HG03439 (cell line): ENCODE results near the gene TMEM87B.

Experiments used
- ATAC-seq: cut with Tn5 transposase; IDR thresholded peaks from one replicate; pipeline ENCODE4 v1.9.1; 2021; ENCODE audit warnings: mild to moderate bottlenecking, moderate library complexity; ENCODE audit not compliant: unreplicated experiment

TMEM87B gene

DNA sequence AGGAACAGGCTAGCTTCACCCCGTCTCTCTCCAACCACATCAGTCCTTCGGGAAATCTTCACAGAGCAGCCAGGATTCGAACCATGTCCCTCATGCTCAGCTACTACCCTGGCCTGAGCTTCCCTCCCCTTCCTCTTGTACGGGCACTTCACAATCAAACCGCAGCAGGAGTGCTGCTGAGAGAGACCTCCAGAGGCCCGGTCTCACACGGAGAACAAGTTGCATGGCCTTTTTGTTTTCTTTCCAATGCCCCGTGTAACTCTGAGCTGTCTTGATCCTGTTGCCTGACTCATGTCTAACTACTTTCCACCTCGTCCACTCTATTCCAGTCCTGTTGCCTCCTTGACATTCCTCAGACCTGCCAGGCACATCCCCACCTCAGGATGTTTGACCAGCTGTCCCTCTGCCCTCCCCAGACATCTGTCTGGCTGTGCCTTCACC, 108.5 kb downstream of the TMEM87B start:
- no peak for ATAC-seq

DNA sequence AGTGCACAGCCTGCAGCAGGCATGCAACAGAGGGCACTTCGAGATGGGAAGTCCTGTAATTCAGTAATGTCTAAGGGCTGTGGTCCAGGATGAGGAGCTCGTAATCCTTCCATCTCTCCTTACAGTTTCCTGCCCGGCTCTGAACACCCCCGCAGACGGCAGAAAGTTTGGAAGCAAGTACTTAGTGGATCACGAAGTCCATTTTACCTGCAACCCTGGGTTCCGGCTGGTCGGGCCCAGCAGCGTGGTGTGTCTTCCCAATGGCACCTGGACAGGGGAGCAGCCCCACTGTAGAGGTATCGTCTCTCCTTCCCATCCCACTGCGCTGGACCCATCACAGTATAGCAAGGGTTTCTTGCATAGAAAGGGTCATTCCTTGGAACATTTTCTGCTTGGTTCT, 109.8 kb downstream of the TMEM87B start:
- ATAC-seq: no peak

DNA sequence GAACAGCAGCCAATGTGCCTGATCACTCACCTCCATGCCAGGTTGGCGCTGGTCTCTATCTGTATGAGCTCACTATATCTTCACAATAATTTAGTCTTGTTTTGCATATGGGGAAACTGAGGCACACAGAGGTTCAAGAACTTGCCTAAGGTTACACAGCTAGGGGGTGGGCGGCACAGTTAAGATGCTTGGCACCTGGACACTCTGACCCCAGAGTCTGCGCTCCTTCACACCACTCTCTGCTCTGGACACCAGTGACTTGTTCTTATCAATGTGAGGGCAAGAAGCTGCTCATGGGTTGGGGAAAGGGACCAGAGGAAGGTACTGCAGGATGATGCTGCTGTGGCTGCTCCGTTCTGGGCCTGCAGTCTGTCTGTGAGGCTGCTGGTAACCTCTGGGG, 110.2 kb downstream of the TMEM87B start:
- no peak for ATAC-seq

DNA sequence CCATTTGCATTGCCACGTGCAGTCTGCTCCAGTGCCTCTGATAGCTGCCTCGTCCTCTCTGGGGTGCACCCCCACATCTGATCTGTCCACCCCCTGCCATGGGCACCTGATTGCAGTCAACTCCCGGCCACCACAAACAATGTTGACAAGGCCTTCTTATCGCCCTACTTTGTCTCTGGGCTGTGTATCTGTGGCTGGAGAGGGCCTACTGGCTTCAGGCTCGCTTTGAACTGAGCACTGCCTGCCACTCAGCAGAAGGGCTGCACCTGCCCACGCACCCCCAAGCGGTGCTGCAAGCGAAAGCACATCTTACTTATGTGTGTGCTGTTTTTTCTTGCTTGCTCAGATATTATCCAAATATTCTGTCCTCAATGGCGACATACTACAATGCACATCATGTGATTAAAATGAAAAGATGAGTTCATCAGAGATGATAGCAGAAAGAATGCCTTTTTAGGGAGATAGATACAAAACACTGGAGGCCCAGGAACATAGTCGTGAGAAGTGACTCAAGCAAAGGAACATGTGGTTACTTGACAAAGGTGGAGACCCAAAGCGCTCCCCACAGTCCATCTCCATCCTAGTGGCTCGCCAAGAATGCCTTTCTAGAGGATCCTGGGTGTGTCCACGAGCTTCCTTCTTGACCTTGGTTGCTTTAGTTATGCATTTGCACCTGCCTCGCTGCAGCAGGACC, 111.9 kb downstream of the TMEM87B start:
- no peak for ATAC-seq

DNA sequence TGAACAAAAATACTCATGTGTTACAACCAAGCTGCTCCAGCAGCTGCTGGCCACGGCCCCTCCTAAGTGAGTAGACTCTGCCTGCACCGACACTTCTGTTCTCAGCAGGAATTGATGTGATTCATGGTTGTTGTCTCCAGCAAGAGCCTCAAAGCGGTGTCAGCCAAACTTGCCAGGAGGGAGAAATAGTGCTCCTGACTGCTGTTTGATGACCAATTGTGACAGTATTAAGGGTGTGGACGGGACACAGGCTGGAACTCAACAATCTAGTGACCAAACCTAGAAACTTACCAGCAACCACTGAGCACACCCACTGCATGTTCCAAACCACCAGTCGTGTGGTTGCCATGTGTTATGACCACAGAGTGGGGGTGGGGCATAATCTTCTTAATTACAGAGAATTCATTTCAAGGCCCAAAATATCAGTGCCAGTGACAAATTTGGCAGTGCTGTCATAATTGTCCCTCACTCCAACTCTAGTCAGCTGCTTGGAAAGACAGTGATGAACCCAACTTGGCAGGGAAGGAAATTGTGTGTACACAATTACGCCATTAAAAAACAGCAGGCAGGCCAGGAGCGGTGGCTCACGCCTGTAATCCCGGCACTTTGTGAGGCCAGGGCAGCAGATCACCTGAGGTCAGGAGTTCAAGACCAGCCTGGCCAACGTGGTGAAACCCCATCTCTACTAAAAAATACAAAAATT, 113.5 kb downstream of the TMEM87B start:
- ATAC-seq: no peak
